WTC11 (cell line): ENCODE measurements around the gene SNX13.

Source experiments
- ATF3 ChIP-seq: sonication (generic); formaldehyde crosslinking; conservative IDR thresholded peaks from 2 replicates; pipeline ENCODE4 v1.8.1; 2022; ENCODE audit warnings: mild to moderate bottlenecking, missing genetic modification reagents
- CBFB ChIP-seq: sonication (generic); formaldehyde crosslinking; IDR thresholded peaks from 2 replicates; pipeline ENCODE4 v1.8.1; 2022; ENCODE audit warnings: mild to moderate bottlenecking, low read depth, missing genetic modification reagents
- E2F5 ChIP-seq: sonication (generic); formaldehyde crosslinking; IDR thresholded peaks from 2 replicates; pipeline ENCODE4 v1.8.1; 2022; ENCODE audit warnings: mild to moderate bottlenecking, moderate library complexity, missing genetic modification reagents
- FOXK1 ChIP-seq: sonication (generic); formaldehyde crosslinking; IDR thresholded peaks from 2 replicates; pipeline ENCODE4 v1.8.0; 2022; ENCODE audit warnings: mild to moderate bottlenecking, moderate library complexity, missing genetic modification reagents
- MAX ChIP-seq: sonication (generic); formaldehyde crosslinking; IDR thresholded peaks from 2 replicates; pipeline ENCODE4 v1.8.0; 2022; ENCODE audit warnings: mild to moderate bottlenecking, missing genetic modification reagents
- NR1H2 ChIP-seq: sonication (generic); formaldehyde crosslinking; IDR thresholded peaks from 2 replicates; pipeline ENCODE4 v1.9.0; 2021; ENCODE audit warnings: mild to moderate bottlenecking, moderate library complexity, missing genetic modification reagents
- SMAD4 ChIP-seq: sonication (generic); formaldehyde crosslinking; IDR thresholded peaks from 2 replicates; pipeline ENCODE4 v1.8.0; 2022; ENCODE audit warnings: mild to moderate bottlenecking, missing genetic modification reagents
- TF ChIP-seq, protein P1 (sequence below): fragments of 200-600 bp; IDR thresholded peaks from 2 replicates; pipeline ENCODE4 v1.8.0; 2022; ENCODE audit warnings: antibody characterized with exemption
- TF ChIP-seq, protein P2 (sequence below): sonication (generic); formaldehyde crosslinking; IDR thresholded peaks from 2 replicates; pipeline ENCODE4 v1.8.1; 2023; ENCODE audit warnings: mild to moderate bottlenecking, missing genetic modification reagents
- TF ChIP-seq, protein P3 (sequence below): sonication (generic); formaldehyde crosslinking; IDR thresholded peaks from 2 replicates; pipeline ENCODE4 v1.8.1; 2023; ENCODE audit warnings: mild to moderate bottlenecking, missing genetic modification reagents, borderline replicate concordance

DNA sequence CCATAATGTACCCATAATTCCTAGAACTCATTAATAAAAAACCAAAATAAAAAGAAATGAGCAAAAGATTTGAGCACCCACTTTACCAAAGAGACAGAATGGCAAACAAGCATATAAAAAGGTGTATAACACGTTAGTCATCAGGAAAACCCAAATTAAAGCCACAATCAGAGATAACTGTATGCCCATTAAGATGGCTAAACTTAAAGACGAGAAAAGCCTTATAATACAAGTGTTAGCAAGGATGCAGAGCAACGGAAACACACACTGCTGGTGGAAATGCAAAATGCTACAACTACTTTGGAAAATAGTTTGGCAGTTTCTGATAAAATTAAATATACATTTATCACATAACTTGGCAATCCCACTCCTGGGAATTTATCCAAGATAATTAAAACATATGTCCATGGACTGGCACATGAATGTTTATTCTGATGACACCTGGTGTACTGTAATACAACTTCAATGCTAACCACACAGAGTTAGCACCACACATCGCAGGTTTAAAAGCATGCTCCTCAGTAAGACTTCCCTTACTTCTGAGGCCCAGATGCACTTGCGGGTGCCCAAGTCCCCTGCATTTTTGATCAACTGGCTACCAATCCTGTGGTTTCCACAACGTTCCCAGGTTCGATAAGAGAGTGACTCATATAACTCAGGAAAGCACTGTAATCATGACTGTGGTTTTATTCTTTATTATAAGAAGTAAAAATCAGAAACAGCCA, 158.6 kb downstream of the SNX13 start:
- TF ChIP-seq MAX (CRISPR knock-in tag), result no peak
- TF ChIP-seq ATF3, result no peak
- TF ChIP-seq, protein P1, sequence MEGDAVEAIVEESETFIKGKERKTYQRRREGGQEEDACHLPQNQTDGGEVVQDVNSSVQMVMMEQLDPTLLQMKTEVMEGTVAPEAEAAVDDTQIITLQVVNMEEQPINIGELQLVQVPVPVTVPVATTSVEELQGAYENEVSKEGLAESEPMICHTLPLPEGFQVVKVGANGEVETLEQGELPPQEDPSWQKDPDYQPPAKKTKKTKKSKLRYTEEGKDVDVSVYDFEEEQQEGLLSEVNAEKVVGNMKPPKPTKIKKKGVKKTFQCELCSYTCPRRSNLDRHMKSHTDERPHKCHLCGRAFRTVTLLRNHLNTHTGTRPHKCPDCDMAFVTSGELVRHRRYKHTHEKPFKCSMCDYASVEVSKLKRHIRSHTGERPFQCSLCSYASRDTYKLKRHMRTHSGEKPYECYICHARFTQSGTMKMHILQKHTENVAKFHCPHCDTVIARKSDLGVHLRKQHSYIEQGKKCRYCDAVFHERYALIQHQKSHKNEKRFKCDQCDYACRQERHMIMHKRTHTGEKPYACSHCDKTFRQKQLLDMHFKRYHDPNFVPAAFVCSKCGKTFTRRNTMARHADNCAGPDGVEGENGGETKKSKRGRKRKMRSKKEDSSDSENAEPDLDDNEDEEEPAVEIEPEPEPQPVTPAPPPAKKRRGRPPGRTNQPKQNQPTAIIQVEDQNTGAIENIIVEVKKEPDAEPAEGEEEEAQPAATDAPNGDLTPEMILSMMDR, result no peak
- TF ChIP-seq, protein P2, sequence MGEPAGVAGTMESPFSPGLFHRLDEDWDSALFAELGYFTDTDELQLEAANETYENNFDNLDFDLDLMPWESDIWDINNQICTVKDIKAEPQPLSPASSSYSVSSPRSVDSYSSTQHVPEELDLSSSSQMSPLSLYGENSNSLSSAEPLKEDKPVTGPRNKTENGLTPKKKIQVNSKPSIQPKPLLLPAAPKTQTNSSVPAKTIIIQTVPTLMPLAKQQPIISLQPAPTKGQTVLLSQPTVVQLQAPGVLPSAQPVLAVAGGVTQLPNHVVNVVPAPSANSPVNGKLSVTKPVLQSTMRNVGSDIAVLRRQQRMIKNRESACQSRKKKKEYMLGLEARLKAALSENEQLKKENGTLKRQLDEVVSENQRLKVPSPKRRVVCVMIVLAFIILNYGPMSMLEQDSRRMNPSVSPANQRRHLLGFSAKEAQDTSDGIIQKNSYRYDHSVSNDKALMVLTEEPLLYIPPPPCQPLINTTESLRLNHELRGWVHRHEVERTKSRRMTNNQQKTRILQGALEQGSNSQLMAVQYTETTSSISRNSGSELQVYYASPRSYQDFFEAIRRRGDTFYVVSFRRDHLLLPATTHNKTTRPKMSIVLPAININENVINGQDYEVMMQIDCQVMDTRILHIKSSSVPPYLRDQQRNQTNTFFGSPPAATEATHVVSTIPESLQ (CRISPR knock-in tag), result no peak
- TF ChIP-seq SMAD4, result no peak
- TF ChIP-seq E2F5 (CRISPR knock-in tag), result no peak
- no peak for TF ChIP-seq FOXK1 (CRISPR knock-in tag)
- TF ChIP-seq, protein P3, sequence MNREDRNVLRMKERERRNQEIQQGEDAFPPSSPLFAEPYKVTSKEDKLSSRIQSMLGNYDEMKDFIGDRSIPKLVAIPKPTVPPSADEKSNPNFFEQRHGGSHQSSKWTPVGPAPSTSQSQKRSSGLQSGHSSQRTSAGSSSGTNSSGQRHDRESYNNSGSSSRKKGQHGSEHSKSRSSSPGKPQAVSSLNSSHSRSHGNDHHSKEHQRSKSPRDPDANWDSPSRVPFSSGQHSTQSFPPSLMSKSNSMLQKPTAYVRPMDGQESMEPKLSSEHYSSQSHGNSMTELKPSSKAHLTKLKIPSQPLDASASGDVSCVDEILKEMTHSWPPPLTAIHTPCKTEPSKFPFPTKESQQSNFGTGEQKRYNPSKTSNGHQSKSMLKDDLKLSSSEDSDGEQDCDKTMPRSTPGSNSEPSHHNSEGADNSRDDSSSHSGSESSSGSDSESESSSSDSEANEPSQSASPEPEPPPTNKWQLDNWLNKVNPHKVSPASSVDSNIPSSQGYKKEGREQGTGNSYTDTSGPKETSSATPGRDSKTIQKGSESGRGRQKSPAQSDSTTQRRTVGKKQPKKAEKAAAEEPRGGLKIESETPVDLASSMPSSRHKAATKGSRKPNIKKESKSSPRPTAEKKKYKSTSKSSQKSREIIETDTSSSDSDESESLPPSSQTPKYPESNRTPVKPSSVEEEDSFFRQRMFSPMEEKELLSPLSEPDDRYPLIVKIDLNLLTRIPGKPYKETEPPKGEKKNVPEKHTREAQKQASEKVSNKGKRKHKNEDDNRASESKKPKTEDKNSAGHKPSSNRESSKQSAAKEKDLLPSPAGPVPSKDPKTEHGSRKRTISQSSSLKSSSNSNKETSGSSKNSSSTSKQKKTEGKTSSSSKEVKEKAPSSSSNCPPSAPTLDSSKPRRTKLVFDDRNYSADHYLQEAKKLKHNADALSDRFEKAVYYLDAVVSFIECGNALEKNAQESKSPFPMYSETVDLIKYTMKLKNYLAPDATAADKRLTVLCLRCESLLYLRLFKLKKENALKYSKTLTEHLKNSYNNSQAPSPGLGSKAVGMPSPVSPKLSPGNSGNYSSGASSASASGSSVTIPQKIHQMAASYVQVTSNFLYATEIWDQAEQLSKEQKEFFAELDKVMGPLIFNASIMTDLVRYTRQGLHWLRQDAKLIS (CRISPR knock-in tag), result no peak
- no peak for TF ChIP-seq NR1H2 (CRISPR knock-in tag)
- no peak for TF ChIP-seq CBFB (CRISPR knock-in tag)
